OCI-LY1 (cell line): ENCODE results near the gene IL24.
A peak's percentile ranks its signal among the peaks of the same experiment; 100 is the strongest.

ENCODE experiments used
- H2AFZ ChIP-seq: fragments of 200-600 bp; sonication (generic), shearing (Covaris generic); 2 replicates; pipeline ENCODE4 v1.6.0; 2014; ENCODE audit warnings: antibody characterized with exemption, mild to moderate bottlenecking, low read length
- H3F3A ChIP-seq: fragments of 200-600 bp; sonication (generic), shearing (Covaris generic); 2 replicates; pipeline ENCODE4 v1.6.0; 2014; ENCODE audit warnings: mild to moderate bottlenecking, antibody characterized with exemption, low read length, moderate library complexity; ENCODE audit not compliant: insufficient read depth
- H3K27ac ChIP-seq: fragments of 200-600 bp; sonication (generic); 2 replicates; pipeline ENCODE4 v1.5.1; 2014; ENCODE audit warnings: low read length, mixed run types, mild to moderate bottlenecking, low read depth; ENCODE audit not compliant: poor library complexity, severe bottlenecking
- H3K27me3 ChIP-seq: fragments of 200-600 bp; sonication (generic); 2 replicates; pipeline ENCODE4 v1.6.0; 2014; ENCODE audit warnings: antibody characterized with exemption, mild to moderate bottlenecking, low read length, moderate library complexity; ENCODE audit not compliant: insufficient read depth
- H3K36me3 ChIP-seq: fragments of 200-600 bp; sonication (generic); 2 replicates; pipeline ENCODE4 v1.6.1; 2014; ENCODE audit warnings: mild to moderate bottlenecking, antibody characterized with exemption, low read length, moderate library complexity, mixed read lengths; ENCODE audit not compliant: insufficient read depth
- H3K4me1 ChIP-seq: fragments of 200-600 bp; sonication (generic); 2 replicates; pipeline ENCODE4 v1.5.1; 2014; ENCODE audit warnings: mild to moderate bottlenecking, low read length, moderate library complexity; ENCODE audit not compliant: insufficient read depth, severe bottlenecking
- H3K4me2 ChIP-seq: fragments of 200-600 bp; sonication (generic), shearing (Covaris generic); 2 replicates; pipeline ENCODE4 v1.6.1; 2014; ENCODE audit warnings: low read length
- H3K4me3 ChIP-seq: fragments of 200-600 bp; sonication (generic); 2 replicates; pipeline ENCODE4 v1.5.1; 2014; ENCODE audit warnings: low read length, low read depth, mild to moderate bottlenecking, mixed read lengths; ENCODE audit not compliant: poor library complexity, severe bottlenecking
- H3K79me2 ChIP-seq: fragments of 200-600 bp; shearing (Covaris generic); 2 replicates; pipeline ENCODE4 v1.6.1; 2016; ENCODE audit warnings: mixed run types, low read length, mixed read lengths; ENCODE audit not compliant: insufficient read depth
- H3K9ac ChIP-seq: fragments of 200-600 bp; sonication (generic), shearing (Covaris generic); 2 replicates; pipeline ENCODE4 v1.6.1; 2014; ENCODE audit warnings: mild to moderate bottlenecking, low read length, mixed read lengths
- H3K9me2 ChIP-seq: fragments of 200-600 bp; sonication (generic), shearing (Covaris generic); 2 replicates; pipeline ENCODE4 v1.6.1; 2014; ENCODE audit warnings: low read depth, mild to moderate bottlenecking, low read length, mixed read lengths
- H3K9me3 ChIP-seq: fragments of 200-600 bp; shearing (Covaris generic); 2 replicates; pipeline ENCODE4 v1.6.1; 2014; ENCODE audit warnings: low read length, mixed read lengths
- H4K20me1 ChIP-seq: fragments of 200-600 bp; sonication (generic), shearing (Covaris generic); 2 replicates; pipeline ENCODE4 v1.6.0; 2016; ENCODE audit warnings: mild to moderate bottlenecking, low read length; ENCODE audit not compliant: insufficient read depth
- CTCF ChIP-seq: fragments of 200-600 bp; sonication (generic), shearing (Covaris generic); IDR thresholded peaks from 2 replicates; pipeline ENCODE4 v1.5.1; 2017; ENCODE audit warnings: mild to moderate bottlenecking, antibody characterized with exemption, low read length, moderate library complexity, mixed read lengths
- EZH2 ChIP-seq: fragments of 200-600 bp; sonication (generic), shearing (Covaris generic); IDR thresholded peaks from 2 replicates; pipeline ENCODE4 v1.8.0; 2017; ENCODE audit warnings: borderline replicate concordance, mixed run types, mild to moderate bottlenecking, antibody characterized with exemption, low read length, moderate library complexity, mixed read lengths

IL24 gene

GRCh38 chr1:206905295-206906164 is 8.3 kb downstream of the IL24 start:
- TF ChIP-seq CTCF = no peak
- TF ChIP-seq EZH2 = no peak
- Histone ChIP-seq H3K9ac (no peak overlapping the region), H3F3A (no peaks in the 10 kb centered on the region), H3K9me2 (no peaks in the 10 kb centered on the region), H3K27me3 (no peaks in the 10 kb centered on the region), H2AFZ (no peak overlapping the region), H3K36me3 (no peaks in the 10 kb centered on the region), H3K9me3 (no peaks in the 10 kb centered on the region), H3K79me2 (no peaks in the 10 kb centered on the region), H3K4me3 (no peak overlapping the region), H4K20me1 (no peaks in the 10 kb centered on the region), H3K4me2 (no peak overlapping the region), H3K27ac (no peak overlapping the region), H3K4me1 (peaks cover 14% of the 10 kb centered on the region)

GRCh38 chr1:206907304-206907991 is 10.2 kb downstream of the IL24 start:
- Histone ChIP-seq H3K27ac (no peak overlapping the region), H3K79me2 (no peaks in the 10 kb centered on the region), H3K9me3 (no peaks in the 10 kb centered on the region), H3K9me2 (no peaks in the 10 kb centered on the region), H3K36me3 (no peaks in the 10 kb centered on the region), H2AFZ (no peak overlapping the region), H3K4me3 (no peak overlapping the region), H3K9ac (no peak overlapping the region), H3K27me3 (no peaks in the 10 kb centered on the region), H3K4me2 (no peak overlapping the region), H3F3A (no peaks in the 10 kb centered on the region), H4K20me1 (no peaks in the 10 kb centered on the region), H3K4me1 (peaks cover 14% of the 10 kb centered on the region)
- TF ChIP-seq EZH2 (no peak), CTCF (peak; percentile 23; the same call in 1 of the 2 replicates)

- H3K27ac ChIP-seq = no peak overlapping the region
- H3K4me1 ChIP-seq = peaks cover 14% of the 10 kb centered on the region
- no peaks in the 10 kb centered on the region for H3F3A ChIP-seq
- no peak overlapping the region for H3K4me2 ChIP-seq
- no peaks in the 10 kb centered on the region for H4K20me1 ChIP-seq
- TF ChIP-seq EZH2 = no peak
- H2AFZ ChIP-seq = no peak overlapping the region
- H3K79me2 ChIP-seq = no peaks in the 10 kb centered on the region
- H3K27me3 ChIP-seq = no peaks in the 10 kb centered on the region
- no peak overlapping the region for H3K4me3 ChIP-seq
- no peaks in the 10 kb centered on the region for H3K9me2 ChIP-seq
- no peaks in the 10 kb centered on the region for H3K36me3 ChIP-seq
- H3K9me3 ChIP-seq = no peaks in the 10 kb centered on the region
- no peak overlapping the region for H3K9ac ChIP-seq
These were observed 10.8 kb downstream of the IL24 start for GRCh38 chr1:206908038-206908437.
